PC-9 (cell line): Measurements from ENCODE around the gene SOX10. TPM values are rescaled to one million over a fixed set of nuclear protein-coding genes. Genes with fewer than 3 reads are reported as not detected.

Source experiments
- BruUV-seq: library from RNA; stranded (reverse); fragments of 400-500 nt; replicated peaks from 2 replicates; lab custom pipeline; 2021; lab: Mats Ljungman, UMichigan
- CTCF ChIA-PET: fragments of 300-600 bp; sonication (Branson Sonifier 250); formaldehyde crosslinking; loops from one replicate; lab custom pipeline; 2022; ENCODE audit warnings: antibody characterized with exemption; lab: Charles Lee
- POLR2A ChIA-PET: fragments of 300-600 bp; sonication (Branson Sonifier 250); formaldehyde crosslinking; loops from one replicate; lab custom pipeline; 2022; ENCODE audit warnings: antibody characterized with exemption; ENCODE audit not compliant: unreplicated experiment; lab: Charles Lee
- DNase-seq, 2 experiments: peaks; one replicate each; pipeline versions ENCODE4 v3.0.0 to v3.0.0-alpha.2; 2015 to 2022; ENCODE audit warnings: mixed read lengths in 1 of 2
- H2AFZ ChIP-seq: fragments of 200-600 bp; sonication (generic); 2 replicates; pipeline ENCODE4 v1.8.1; 2017; ENCODE audit warnings: antibody characterized with exemption
- H3F3A ChIP-seq: fragments of 200-600 bp; sonication (generic); 2 replicates; pipeline ENCODE4 v1.8.1; 2017; ENCODE audit warnings: antibody characterized with exemption, mild to moderate bottlenecking, low read depth; ENCODE audit not compliant: insufficient read depth
- H3K27ac ChIP-seq: fragments of 200-600 bp; sonication (generic); 2 replicates; pipeline ENCODE4 v1.6.1; 2016; ENCODE audit warnings: mixed run types
- H3K27me3 ChIP-seq: fragments of 200-600 bp; sonication (generic); 2 replicates; pipeline ENCODE4 v1.6.1; 2016; ENCODE audit warnings: low read depth, mixed run types; ENCODE audit not compliant: insufficient read depth
- H3K36me3 ChIP-seq: fragments of 200-600 bp; sonication (generic); 2 replicates; pipeline ENCODE4 v1.6.1; 2016; ENCODE audit warnings: low read depth, mixed run types
- H3K4me1 ChIP-seq: fragments of 200-600 bp; sonication (generic); replicated peaks from 2 replicates; pipeline ENCODE4 v1.6.1; 2016; ENCODE audit warnings: mixed run types; ENCODE audit not compliant: insufficient read depth
- H3K4me2 ChIP-seq: fragments of 200-600 bp; sonication (generic); 2 replicates; pipeline ENCODE4 v1.6.1; 2017; ENCODE audit warnings: mixed run types
- H3K4me3 ChIP-seq: fragments of 200-600 bp; sonication (generic); 2 replicates; pipeline ENCODE4 v1.6.1; 2016; ENCODE audit warnings: mixed run types
- H3K79me2 ChIP-seq: fragments of 200-600 bp; sonication (generic); 2 replicates; pipeline ENCODE4 v1.6.1; 2017; ENCODE audit warnings: low read depth, mixed run types
- H3K9me2 ChIP-seq: fragments of 200-600 bp; sonication (generic); 2 replicates; pipeline ENCODE4 v1.8.1; 2017; ENCODE audit warnings: mild to moderate bottlenecking; ENCODE audit not compliant: insufficient read depth
- H3K9me3 ChIP-seq: fragments of 200-600 bp; sonication (generic); 2 replicates; pipeline ENCODE4 v1.8.1; 2016; ENCODE audit warnings: low read depth; ENCODE audit not compliant: insufficient read depth
- H4K20me1 ChIP-seq: fragments of 200-600 bp; sonication (generic); 2 replicates; pipeline ENCODE4 v1.8.1; 2017; ENCODE audit not compliant: insufficient read depth
- EZH2 ChIP-seq: fragments of 200-600 bp; sonication (generic); IDR thresholded peaks from 2 replicates; pipeline ENCODE4 v1.8.0; 2017; ENCODE audit warnings: antibody characterized with exemption, low read depth
- intact Hi-C: fragments of 100-400 bp; cut with micrococcal nuclease; formaldehyde crosslinking; loops from one replicate; pipeline ENCODE4 v1.10.0; 2022; ENCODE audit not compliant: unreplicated experiment
- total RNA-seq: library from RNA; stranded (reverse); gene quantifications from 2 replicates; pipeline ENCODE4 v1.2.3, GENCODE V29; 2021
- TF ChIP-seq, protein P1 (sequence below): fragments of 200-600 bp; sonication (generic); conservative IDR thresholded peaks from 2 replicates; pipeline ENCODE4 v1.6.1; 2017; ENCODE audit warnings: mixed run types, antibody characterized with exemption, mild to moderate bottlenecking, moderate library complexity

The SOX10 gene
- total RNA-seq, 1 experiment from 2014 or later = not detected

DNA sequence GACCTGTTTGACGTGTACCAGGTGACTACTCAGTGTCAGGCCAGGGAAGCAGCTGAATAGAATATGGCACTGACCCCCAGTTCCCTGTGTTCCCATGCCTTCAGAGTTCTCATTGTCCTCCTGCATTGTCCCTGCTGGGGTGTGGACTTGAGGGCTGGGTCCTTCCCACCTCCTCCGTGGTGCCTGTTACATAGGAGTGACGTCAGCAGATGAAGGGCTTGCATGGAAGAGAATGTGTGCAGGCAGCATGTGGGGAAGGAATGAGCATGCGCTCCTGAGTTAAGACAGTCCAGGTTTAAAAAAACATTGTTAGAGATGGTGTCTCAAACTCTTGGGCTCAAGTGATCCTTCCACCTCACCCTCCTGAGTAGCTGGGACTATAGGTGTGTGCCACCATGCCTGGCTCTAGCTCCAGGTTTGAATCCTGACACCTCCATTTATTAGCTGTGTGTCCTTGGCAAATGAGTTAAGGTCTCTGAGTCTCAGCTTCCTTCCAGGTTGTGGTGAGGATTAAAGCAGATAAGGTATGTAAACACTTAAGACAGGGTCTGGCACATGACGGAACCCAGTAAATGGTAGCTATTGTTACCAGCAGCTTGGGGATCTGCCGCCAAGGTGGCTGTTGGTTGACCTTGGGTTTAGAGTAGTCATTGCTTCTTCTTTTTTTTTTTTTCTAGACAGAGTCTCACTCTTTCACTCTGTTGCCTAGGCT, 7.5 kb upstream of the SOX10 start:
- POLR2A ChIA-PET = no interaction called here
- BruUV-seq = no TSS peak

DNA sequence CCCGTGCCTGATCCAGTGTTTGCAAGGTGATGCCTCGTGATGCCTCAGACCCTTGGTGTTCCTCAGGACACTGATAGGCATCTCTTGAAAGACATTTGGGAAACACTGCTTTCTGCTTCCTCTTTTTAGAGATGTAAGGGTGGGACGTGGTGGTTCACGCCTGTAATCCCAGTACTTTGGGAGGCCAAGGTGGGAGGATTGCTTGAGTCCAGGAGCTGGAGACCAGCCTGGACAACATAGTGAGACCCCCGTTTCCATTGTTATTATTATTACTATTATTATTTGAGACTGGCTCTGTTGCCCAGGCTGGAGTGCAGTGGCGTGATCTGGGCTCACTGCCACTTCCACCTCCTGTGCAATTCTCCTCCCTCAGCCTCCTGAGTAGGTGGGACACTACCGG, 6.5 kb upstream of the SOX10 start:
- Histone ChIP-seq H3K9me3 (no peaks in the 10 kb centered on the region), H3K4me1 (peaks cover under 1% of the 10 kb centered on the region), H3K36me3 (no peaks in the 10 kb centered on the region), H2AFZ (no peak overlapping the region), H3K27me3 (no peaks in the 10 kb centered on the region), H3K4me2 (no peak overlapping the region), H4K20me1 (no peaks in the 10 kb centered on the region), H3K9me2 (no peaks in the 10 kb centered on the region), H3K79me2 (no peaks in the 10 kb centered on the region), H3F3A (peaks cover 4% of the 10 kb centered on the region), H3K4me3 (no peak overlapping the region), H3K27ac (no peak overlapping the region)
- DNase-seq = no peak
- POLR2A ChIA-PET = no interaction called here
- no TSS peak for BruUV-seq
- CTCF ChIA-PET = no interaction called here
- intact Hi-C loops = no loop called here
- TF ChIP-seq, protein P1, sequence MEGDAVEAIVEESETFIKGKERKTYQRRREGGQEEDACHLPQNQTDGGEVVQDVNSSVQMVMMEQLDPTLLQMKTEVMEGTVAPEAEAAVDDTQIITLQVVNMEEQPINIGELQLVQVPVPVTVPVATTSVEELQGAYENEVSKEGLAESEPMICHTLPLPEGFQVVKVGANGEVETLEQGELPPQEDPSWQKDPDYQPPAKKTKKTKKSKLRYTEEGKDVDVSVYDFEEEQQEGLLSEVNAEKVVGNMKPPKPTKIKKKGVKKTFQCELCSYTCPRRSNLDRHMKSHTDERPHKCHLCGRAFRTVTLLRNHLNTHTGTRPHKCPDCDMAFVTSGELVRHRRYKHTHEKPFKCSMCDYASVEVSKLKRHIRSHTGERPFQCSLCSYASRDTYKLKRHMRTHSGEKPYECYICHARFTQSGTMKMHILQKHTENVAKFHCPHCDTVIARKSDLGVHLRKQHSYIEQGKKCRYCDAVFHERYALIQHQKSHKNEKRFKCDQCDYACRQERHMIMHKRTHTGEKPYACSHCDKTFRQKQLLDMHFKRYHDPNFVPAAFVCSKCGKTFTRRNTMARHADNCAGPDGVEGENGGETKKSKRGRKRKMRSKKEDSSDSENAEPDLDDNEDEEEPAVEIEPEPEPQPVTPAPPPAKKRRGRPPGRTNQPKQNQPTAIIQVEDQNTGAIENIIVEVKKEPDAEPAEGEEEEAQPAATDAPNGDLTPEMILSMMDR = no peak
- TF ChIP-seq EZH2 = no peak

More for the DNA sequence above, 7.5 kb upstream of the SOX10 start:
- Histone ChIP-seq H3F3A (peaks cover 4% of the 10 kb centered on the region), H3K4me3 (no peak overlapping the region), H3K9me2 (no peaks in the 10 kb centered on the region), H3K9me3 (no peaks in the 10 kb centered on the region), H3K36me3 (no peaks in the 10 kb centered on the region), H3K4me1 (peaks cover 7% of the 10 kb centered on the region), H4K20me1 (no peaks in the 10 kb centered on the region), H2AFZ (no peak overlapping the region), H3K79me2 (no peaks in the 10 kb centered on the region), H3K27ac (no peak overlapping the region), H3K4me2 (no peak overlapping the region), H3K27me3 (no peaks in the 10 kb centered on the region)
- no peak for DNase-seq
- no peak for TF ChIP-seq EZH2
- TF ChIP-seq, protein P1 = no peak
- intact Hi-C loops = no loop called here
- CTCF ChIA-PET = interaction anchor here (0.7 kb wide), 1 partner anchor 47 kb away, joined by 3 read pairs; no protein-coding TSS in a partner anchor

DNA sequence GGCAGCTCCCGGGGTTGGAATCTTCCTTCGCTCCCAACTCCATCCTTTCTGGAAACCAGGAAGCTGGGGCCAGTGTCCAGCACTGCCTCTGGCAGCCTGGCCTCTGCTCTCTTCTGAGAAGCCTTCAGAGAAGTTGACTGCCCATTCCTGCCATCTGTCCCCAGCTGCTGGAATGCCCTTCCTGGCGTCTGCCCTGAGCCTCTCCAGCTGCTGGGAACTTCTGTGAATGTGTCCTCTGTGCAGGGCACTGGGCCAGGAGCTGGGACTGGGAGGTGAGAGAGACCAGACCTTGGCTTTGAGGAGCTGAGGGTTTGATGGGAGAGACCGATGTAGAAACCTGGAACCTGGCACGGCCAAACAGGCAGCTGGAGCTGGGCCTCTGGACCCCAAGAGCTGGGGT, 5.9 kb upstream of the SOX10 start:
- BruUV-seq = no TSS peak
- no peaks in the 10 kb centered on the region for H3K9me3 ChIP-seq
- no peaks in the 10 kb centered on the region for H4K20me1 ChIP-seq
- no peak overlapping the region for H3K4me3 ChIP-seq
- no peak overlapping the region for H3K4me2 ChIP-seq
- no peaks in the 10 kb centered on the region for H3K9me2 ChIP-seq
- ChIA-PET POLR2A (no interaction called here), CTCF (interaction anchor here (0.6 kb wide), 1 partner anchor 170 kb away, joined by 4 read pairs; no protein-coding TSS in a partner anchor)
- no peaks in the 10 kb centered on the region for H3K27me3 ChIP-seq
- no peak overlapping the region for H2AFZ ChIP-seq
- no peak overlapping the region for H3K27ac ChIP-seq
- no peaks in the 10 kb centered on the region for H3K79me2 ChIP-seq
- peaks cover 4% of the 10 kb centered on the region for H3F3A ChIP-seq
- no peak for DNase-seq
- intact Hi-C loops = no loop called here
- H3K36me3 ChIP-seq = no peaks in the 10 kb centered on the region
- H3K4me1 ChIP-seq = no peaks in the 10 kb centered on the region
- no peak for TF ChIP-seq EZH2
- TF ChIP-seq, protein P1 = no peak
